HUES48 (cell line): ENCODE results near the gene NID2.

Experiments used
- H3K27ac ChIP-seq: one replicate; pipeline ENCODE4 v1.7.0; 2013; ENCODE audit warnings: low read depth, low read length, inconsistent platforms
- H3K27me3 ChIP-seq: 2 replicates; pipeline ENCODE4 v1.6.1; 2013; ENCODE audit warnings: mild to moderate bottlenecking, low read length; ENCODE audit not compliant: control insufficient read depth, insufficient read depth
- H3K36me3 ChIP-seq: 2 replicates; pipeline ENCODE4 v1.6.1; 2013; ENCODE audit warnings: low read length; ENCODE audit not compliant: control insufficient read depth, insufficient read depth
- H3K4me1 ChIP-seq: 2 replicates; pipeline ENCODE4 v1.6.1; 2013; ENCODE audit warnings: mild to moderate bottlenecking, low read length; ENCODE audit not compliant: control insufficient read depth, insufficient read depth
- H3K4me3 ChIP-seq: 2 replicates; pipeline ENCODE4 v1.5.1; 2013; ENCODE audit warnings: mild to moderate bottlenecking, low read depth, low read length
- H3K9ac ChIP-seq: 2 replicates; pipeline ENCODE4 v1.6.1; 2013; ENCODE audit warnings: mild to moderate bottlenecking, low read depth, low read length, moderate library complexity
- H3K9me3 ChIP-seq: 2 replicates; pipeline ENCODE4 v1.6.1; 2013; ENCODE audit warnings: low read length; ENCODE audit not compliant: control insufficient read depth, insufficient read depth

Gene NID2

DNA sequence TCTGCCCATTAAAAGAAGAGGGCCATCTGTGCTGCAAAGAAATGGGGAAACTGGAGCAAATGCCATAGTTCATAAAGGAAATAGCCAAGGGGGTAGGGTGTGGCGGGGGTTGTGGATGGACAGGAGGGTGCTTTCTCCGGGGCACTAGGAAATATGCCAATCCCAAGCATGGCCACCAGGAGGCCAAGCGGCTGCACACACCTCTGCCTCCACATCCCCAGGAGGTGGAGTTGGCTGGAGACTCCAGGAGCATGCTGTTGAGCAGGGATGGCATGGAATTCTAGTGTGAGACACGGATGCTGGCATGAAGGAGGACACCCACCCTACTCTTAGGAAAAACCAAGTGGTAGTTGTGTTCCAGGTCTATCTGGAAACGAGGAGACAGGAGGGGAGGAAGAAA lies 25.2 kb downstream of the NID2 start:
- Histone ChIP-seq H3K4me1 (no peaks in the 10 kb centered on the region), H3K36me3 (no peaks in the 10 kb centered on the region), H3K9me3 (no peaks in the 10 kb centered on the region), H3K4me3 (no peak overlapping the region), H3K27ac (no peak overlapping the region), H3K27me3 (no peaks in the 10 kb centered on the region), H3K9ac (no peak overlapping the region)

DNA sequence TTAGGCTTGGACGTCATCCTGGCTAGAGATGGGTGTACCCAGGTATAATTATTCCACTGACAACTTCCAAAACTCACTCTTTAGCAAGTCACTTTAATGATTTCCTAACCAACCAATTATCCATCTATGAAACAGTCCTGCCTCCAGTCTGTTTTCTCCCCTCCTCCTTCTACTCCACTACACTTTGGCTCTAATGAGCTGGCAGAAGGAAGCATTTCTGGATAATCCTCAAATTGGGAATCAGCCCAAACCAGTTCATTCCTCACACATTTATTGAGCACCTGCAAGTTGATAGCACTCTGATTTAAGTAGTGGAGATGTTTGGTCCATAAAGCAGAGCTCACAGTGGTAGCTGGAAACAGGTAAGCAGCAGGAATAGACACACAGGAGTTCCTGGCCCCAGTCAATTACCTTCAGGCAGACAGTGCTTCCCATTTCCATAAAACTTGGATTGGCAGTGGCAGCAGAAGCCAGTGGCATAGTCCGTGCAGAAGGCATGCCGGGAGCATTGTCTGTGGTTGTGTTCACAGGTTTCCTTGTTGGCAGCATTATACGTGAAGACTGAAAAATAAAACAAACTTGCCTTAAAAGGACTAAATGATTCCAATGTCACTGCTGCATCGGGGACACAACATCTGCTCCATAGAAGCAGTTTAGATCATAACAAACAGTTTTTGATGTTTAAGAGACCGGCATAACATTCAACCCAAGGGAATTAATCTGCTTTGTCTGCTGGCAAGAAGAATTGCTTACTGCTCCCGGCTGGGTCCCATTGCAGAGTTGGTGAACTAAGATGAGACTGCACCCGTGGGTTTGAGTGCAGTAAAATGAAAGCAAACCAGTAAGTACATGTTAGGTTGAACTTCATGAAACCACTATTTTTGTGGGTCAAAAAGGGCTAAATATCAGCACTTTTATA lies 26.2 kb downstream of the NID2 start:
- no peaks in the 10 kb centered on the region for H3K4me1 ChIP-seq
- H3K4me3 ChIP-seq: no peak overlapping the region
- H3K27ac ChIP-seq: no peak overlapping the region
- no peaks in the 10 kb centered on the region for H3K9me3 ChIP-seq
- no peak overlapping the region for H3K9ac ChIP-seq
- no peaks in the 10 kb centered on the region for H3K36me3 ChIP-seq
- no peaks in the 10 kb centered on the region for H3K27me3 ChIP-seq

GRCh38 chr14:52040598-52040997 lies 28.3 kb downstream of the NID2 start:
- H3K9me3 ChIP-seq: no peaks in the 10 kb centered on the region
- H3K4me1 ChIP-seq: no peaks in the 10 kb centered on the region
- no peak overlapping the region for H3K4me3 ChIP-seq
- H3K27me3 ChIP-seq: no peaks in the 10 kb centered on the region
- no peak overlapping the region for H3K27ac ChIP-seq
- H3K36me3 ChIP-seq: no peaks in the 10 kb centered on the region
- no peak overlapping the region for H3K9ac ChIP-seq

DNA sequence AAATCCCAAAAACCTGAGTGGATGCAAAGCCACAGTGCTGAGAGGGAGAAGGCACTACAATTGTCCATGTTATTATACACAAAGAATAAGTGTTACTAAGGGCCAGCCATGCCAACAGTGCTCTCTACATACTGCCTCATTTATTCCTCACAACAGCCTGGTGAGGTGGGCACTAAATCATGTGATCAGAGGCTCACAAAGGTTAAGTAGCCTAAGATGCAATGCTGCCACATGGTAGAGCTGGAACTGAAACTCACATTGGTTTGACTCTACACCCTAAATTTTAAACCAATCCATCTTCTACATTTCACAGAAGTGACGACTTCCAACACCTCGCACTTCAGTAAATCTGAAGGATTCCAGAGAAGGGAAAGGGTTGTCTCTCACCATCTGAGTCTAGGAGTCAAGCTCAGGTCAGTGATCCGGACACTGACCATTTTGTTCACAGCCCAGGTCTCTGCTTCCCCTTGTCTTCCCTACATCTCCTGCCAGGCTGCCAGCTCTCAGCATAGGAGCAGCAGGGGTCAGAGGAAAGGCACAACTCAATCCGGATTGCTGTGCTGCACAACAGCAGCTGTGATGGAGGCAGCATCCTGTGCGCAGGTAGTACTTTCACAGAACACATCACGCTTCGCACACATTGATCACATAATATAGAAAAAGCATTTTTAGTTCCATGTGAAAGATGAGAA lies 29.6 kb downstream of the NID2 start:
- H3K27ac ChIP-seq: no peak overlapping the region
- no peak overlapping the region for H3K4me3 ChIP-seq
- no peaks in the 10 kb centered on the region for H3K9me3 ChIP-seq
- no peaks in the 10 kb centered on the region for H3K27me3 ChIP-seq
- H3K4me1 ChIP-seq: no peaks in the 10 kb centered on the region
- no peak overlapping the region for H3K9ac ChIP-seq
- H3K36me3 ChIP-seq: no peaks in the 10 kb centered on the region

- no peaks in the 10 kb centered on the region for H3K9me3 ChIP-seq
- no peak overlapping the region for H3K9ac ChIP-seq
- no peak overlapping the region for H3K27ac ChIP-seq
- peaks cover 9% of the 10 kb centered on the region for H3K4me1 ChIP-seq
- no peak overlapping the region for H3K4me3 ChIP-seq
- no peaks in the 10 kb centered on the region for H3K36me3 ChIP-seq
- H3K27me3 ChIP-seq: no peaks in the 10 kb centered on the region
Observed at GRCh38 chr14:52033101-52033642, 35.7 kb downstream of the NID2 start.

DNA sequence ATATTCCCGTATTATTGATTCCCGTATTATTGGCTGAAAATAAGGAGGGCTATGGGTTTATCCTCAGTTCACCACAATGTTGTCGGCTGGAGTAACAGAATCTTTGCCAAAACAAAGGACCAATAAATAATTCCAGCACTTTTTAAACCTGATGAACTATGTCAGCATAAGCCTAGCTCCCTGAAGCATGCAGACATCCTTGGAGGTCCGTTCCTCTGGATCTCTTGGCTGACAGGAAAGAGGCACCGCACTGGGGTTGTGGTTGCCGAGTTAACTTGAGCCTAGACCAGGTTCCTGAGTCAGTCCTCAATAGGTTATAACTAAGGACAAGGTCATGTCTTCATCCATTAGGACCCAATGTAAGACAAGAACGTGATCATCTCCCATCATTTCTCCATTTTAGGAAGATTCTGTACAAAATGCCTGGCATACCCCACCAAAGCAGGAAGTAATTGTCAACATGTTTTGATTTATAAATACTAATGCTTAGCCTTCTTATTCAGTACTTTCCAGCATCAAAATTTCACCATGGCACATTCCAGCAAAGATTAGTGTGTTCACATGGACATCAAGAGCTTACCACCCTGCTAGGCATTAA lies 36.6 kb downstream of the NID2 start:
- Histone ChIP-seq H3K4me1 (peaks cover 9% of the 10 kb centered on the region), H3K27me3 (no peaks in the 10 kb centered on the region), H3K9ac (no peak overlapping the region), H3K27ac (no peak overlapping the region), H3K4me3 (no peak overlapping the region), H3K36me3 (no peaks in the 10 kb centered on the region), H3K9me3 (no peaks in the 10 kb centered on the region)

- Histone ChIP-seq H3K27me3 (no peaks in the 10 kb centered on the region), H3K9me3 (no peaks in the 10 kb centered on the region), H3K4me1 (peaks cover 9% of the 10 kb centered on the region), H3K9ac (no peak overlapping the region), H3K4me3 (no peak overlapping the region), H3K36me3 (no peaks in the 10 kb centered on the region), H3K27ac (no peak overlapping the region)
Observed at GRCh38 chr14:52031781-52032180, 37.1 kb downstream of the NID2 start.

DNA sequence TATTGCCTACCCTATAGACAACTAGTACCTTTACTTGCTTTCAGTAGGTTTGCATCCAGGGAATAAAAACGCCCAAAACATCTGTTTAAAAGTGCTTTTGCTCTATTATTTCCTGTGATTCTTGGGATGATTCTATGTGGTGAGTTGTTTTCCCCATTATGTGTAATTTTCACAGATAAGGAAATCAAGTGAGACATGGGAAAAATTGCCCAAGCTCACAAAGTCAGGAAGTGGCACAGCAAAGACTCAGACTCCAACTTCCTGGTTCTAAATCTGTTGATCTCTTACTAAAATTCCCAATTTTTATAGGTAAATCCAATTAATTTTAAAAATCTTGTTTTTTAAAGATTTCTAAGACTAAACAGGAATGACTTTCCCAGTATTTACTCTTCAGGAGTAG lies 39.0 kb downstream of the NID2 start:
- Histone ChIP-seq H3K27me3 (no peaks in the 10 kb centered on the region), H3K36me3 (no peaks in the 10 kb centered on the region), H3K9me3 (no peaks in the 10 kb centered on the region), H3K9ac (no peak overlapping the region), H3K4me1 (peaks cover 9% of the 10 kb centered on the region), H3K27ac (no peak overlapping the region), H3K4me3 (no peak overlapping the region)

DNA sequence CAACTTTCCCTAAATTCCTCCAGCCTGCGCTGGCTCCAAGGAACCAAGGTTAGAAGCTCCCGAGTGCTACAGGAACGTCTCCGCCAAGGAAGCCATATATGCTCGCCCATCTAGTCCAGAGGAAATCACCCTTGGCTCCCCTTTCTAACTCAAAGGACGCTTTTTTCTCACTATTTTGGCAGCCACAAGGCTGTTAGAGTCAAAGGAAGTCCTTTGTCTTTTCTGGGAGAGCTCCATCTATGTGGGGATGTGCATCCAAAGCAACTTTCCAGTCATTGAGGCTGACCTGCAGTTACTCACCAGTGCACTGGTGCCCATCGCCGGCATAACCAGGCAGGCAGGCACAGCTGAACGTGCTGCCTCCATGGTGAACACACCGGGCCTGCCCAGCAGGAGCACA lies 42.0 kb downstream of the NID2 start:
- no peaks in the 10 kb centered on the region for H3K36me3 ChIP-seq
- no peaks in the 10 kb centered on the region for H3K27me3 ChIP-seq
- H3K4me1 ChIP-seq: peaks cover 2% of the 10 kb centered on the region; the same call in 1 of the 2 replicates
- H3K9ac ChIP-seq: no peak overlapping the region
- no peaks in the 10 kb centered on the region for H3K9me3 ChIP-seq
- H3K27ac ChIP-seq: no peak overlapping the region
- no peak overlapping the region for H3K4me3 ChIP-seq

DNA sequence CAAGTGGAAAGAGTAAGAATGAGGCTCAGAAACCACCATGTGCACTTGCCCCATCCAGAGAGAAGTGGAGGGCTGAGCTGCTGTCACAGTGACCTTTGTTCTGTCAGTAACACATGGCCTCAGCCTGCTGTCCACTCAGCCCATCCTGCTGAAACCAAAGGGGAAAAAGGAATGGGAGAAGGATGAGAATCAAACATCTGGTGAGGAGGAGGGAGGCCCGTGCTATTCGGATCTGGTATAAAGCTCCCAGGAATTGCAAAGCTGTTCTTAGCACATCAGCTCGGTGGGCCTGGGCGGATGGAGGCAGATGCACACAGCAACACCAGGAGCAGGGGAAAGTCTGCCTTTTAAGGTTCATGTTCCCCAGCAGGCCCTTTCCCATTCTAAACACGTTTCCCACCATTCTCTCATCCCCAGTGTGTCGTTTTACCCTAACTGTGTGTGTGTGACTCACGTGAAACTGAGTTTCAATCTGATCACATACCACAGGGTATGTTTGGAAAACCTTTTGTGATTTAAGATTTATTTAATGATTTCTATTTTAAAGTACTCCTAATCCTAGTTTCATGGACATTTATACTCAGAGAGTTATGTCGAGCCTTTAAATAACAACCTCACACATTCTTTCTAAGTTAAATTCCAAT lies 42.7 kb downstream of the NID2 start:
- Histone ChIP-seq H3K4me1 (peaks cover 9% of the 10 kb centered on the region), H3K9ac (no peak overlapping the region), H3K9me3 (no peaks in the 10 kb centered on the region), H3K27ac (no peak overlapping the region), H3K4me3 (no peak overlapping the region), H3K27me3 (no peaks in the 10 kb centered on the region), H3K36me3 (no peaks in the 10 kb centered on the region)
